ENCODE measurements around the gene LZTFL1. TPM values are rescaled to one million over a fixed set of nuclear protein-coding genes. Genes with fewer than 3 reads are reported as not detected.

Gene LZTFL1
- total RNA-seq, 1 donor from 2014 or later = 40.0 TPM

GRCh38 chr3:45807681-45808540 is 34.0 kb downstream of the LZTFL1 start:
- no peak for DNase-seq (ENCODE audit: low spot score)

DNA sequence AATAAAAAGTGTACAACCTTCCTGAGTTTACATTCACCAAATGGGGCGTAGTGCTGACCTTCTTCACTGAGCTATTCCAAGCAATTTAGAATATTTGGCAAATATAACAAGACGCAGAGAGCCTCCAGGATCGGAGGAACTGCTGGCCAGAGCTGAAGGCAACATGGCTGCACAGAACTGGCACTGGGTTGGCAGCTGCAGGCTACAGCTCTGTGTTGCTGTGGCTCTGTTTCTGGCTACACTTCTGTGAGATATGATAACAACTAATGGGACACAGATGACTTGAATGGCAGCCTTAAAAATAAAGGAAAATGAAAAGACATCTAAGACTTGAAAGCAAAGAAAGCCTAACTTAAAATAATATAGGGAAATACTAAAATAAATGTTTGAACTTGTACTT is 34.8 kb downstream of the LZTFL1 start:
- no peak for DNase-seq (ENCODE audit: low spot score)

DNA sequence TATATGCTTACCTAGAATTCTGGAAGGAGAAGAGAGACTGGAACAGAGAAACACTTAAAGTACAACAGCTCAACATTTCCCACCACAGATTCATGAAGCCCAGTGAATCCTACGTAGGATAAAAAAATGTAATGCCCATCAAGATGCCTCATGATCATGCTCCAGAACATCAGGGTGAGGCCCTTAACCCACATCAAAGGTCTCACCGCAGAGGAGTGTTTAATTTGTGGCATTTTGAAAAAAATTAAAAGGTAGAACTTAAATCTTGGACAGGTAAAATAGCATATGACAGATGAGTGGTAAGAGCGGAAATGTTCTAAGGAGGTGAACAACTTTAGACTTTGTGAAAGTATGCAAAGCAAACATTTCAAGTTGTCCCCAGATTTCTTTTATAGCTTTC is 35.8 kb downstream of the LZTFL1 start:
- no peak for DNase-seq (ENCODE audit: low spot score)

GRCh38 chr3:45803252-45803935 is 38.5 kb downstream of the LZTFL1 start:
- DNase-seq (ENCODE audit: low spot score) = no peak

DNA sequence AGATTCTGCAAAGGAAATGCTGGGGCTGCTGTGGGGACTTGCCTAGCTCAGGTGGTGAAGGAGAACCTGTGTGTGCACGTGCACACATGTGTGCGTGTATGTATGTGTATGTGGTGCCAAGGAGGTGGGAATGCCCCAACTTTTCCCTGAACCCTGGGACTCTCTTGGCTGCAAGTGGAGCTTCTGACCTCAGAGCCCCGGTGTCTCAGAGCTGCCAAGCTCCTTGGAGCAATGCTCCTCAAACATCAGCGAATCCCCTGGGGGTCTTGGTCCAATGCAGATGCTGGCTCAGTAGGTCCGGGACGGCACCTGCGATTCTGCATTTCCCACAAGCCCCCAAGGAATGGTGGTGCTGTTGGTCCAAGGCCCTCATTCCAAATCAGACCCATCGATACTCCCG is 39.8 kb downstream of the LZTFL1 start:
- no peak for DNase-seq (ENCODE audit: low spot score)

DNA sequence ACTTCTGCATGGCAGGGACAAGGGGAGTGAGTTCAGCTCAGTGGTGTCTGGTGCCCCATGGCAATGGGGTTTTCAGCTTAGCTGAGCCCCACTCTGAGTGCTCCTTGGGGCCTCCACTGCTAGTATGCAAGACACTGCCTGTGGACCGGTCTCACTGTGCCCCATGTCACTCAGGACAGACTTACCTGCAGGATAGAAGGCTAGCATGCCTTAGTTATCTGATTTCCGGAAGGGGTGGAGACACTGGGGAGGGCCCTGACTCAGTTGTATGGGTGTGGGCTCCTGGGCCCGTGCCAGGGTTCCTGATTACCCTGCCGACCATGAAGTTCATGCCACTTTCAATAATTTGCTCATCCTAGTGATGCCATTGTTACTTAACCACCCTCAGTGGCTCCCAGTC is 41.3 kb downstream of the LZTFL1 start:
- DNase-seq (ENCODE audit: low spot score) = no peak

DNA sequence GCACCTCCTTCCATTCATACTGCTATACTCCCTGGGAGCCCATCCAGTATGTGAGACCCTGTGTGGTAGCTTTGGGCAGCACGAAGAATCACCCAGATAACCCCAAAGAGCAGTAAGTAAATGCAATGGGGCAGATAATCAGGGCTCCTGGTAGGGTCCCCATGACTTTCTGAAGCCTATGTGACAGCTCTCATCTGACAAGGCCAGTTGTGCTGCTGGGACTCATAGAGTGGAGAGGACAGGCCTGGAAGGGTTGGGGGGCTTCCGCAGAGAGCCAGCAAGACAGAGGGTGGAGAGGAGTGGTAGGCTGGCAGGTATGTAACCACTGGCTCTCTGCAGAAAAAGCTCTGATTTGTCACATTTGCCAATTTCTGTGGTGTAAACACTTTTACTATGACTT is 42.3 kb downstream of the LZTFL1 start:
- no peak for DNase-seq (ENCODE audit: low spot score)

DNA sequence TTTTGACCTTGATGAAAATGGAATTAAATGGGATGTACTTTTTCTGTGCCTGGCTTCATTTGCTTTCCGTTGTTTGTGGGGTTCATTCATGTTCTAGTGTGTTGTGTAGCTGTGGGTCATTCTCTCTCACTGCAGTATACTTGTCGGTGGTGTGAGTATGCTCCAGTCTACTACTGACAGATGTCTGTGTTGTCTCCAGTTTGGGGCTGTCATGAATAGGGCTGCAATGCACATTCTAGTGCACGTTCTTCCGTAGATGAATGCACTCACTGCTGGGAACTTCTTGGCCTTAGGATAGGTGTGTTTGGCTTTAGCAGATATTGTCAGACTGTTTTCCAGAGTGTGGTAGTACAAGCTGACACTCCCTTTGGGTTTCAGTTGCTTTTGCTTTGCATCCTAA is 43.9 kb downstream of the LZTFL1 start:
- no peak for DNase-seq (ENCODE audit: low spot score)

- no peak for DNase-seq (ENCODE audit: low spot score)
Observed at GRCh38 chr3:45796902-45797637, 44.8 kb downstream of the LZTFL1 start.

GRCh38 chr3:45795882-45796765 is 45.8 kb downstream of the LZTFL1 start, which contains the start of gene SLC6A20:
TSS of gene SLC6A20 (minus strand) at chr3:45796536. CDS start at chr3:45796419, 117 bp downstream.
- DNase-seq (ENCODE audit: low spot score) = no peak

DNA sequence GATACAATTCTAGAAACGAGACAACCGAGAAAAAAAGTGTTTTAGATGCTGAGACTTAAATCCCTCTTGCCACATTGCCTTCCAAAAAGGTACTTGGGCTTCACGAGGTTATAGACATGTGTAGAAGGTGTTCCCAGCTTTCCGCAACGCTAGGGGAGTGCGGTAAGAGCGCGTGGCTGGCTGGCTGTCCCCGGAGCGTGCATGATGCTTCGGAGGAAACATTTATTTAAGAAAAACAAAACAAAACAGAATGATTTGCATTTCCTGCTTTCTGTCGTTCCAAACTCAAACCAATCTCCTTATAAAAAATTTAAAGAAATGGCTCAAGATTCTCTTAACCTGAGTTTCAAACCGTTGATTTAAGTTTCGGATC is 46.4 kb downstream of the LZTFL1 start:
- no peak for DNase-seq (ENCODE audit: low spot score)

DNA sequence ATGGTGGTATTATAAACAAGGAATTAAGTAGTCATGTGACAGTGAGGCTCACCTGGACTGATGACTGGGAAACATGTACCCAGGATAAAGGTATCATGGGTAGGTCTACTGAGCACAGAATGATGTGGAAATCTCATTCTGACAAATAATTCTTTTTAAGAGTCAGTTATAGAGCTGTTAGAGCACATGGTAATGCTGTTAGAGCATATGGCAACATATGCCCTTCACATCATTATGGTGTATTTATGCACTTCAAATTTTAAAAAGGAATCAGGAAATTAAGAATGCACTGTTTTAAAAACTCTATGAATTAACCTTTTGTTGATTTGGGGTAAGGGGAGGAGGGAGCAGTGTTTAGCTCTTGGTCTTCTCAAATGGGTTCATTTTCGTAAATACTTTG is 47.3 kb downstream of the LZTFL1 start:
- DNase-seq (ENCODE audit: low spot score) = no peak

DNA sequence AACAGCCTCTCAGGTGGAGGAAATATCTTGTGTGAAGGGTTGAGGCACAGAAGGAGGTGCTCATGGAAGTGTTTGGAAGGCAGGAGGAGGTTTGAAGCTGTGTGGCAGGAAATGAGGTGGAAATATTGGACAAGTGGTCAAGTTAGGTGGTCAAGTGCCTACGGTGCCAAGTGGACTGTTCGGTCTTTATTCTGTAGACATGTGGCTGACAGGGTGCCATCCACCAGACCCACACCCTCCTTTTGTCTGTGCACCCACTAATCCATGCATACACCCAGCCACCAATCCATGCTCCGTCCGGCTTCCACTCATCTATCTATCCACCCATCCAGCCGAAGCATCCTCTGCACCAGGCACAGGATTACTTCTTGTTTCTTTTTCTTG is 47.8 kb downstream of the LZTFL1 start:
- DNase-seq (ENCODE audit: low spot score) = no peak

DNA sequence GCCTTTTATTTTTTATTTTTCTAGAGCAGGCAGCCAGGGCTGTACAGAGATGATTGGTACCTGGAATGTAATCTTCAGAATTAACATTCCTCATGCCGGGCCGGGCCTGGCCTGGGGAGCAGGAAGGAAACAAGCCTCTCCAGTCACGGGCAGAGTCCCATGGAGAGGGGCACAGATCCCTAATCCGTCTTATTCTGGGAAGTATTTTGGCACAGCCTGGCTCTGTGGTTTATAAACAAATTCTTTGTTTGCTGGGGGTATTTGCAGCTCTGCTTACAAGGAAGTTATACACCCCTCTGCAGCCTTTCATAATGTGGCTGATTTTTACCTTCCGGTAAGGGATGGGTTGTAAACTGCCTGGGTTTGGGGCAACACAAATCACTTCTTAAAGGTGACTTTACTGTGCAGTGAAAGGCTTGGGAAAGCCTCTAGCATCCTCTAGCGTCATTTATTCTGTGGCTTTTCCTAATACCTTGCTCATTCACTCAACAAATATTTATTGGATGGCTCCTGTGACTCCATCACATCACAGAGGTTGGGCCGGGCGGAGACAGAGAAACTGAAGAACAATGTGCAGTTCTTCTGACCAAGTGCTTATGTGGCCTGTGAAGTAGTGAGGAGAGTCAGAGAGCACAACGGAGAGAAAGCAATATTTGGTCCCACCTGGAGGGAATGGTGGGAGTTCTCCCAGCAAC is 48.3 kb downstream of the LZTFL1 start:
- no peak for DNase-seq (ENCODE audit: low spot score)

DNA sequence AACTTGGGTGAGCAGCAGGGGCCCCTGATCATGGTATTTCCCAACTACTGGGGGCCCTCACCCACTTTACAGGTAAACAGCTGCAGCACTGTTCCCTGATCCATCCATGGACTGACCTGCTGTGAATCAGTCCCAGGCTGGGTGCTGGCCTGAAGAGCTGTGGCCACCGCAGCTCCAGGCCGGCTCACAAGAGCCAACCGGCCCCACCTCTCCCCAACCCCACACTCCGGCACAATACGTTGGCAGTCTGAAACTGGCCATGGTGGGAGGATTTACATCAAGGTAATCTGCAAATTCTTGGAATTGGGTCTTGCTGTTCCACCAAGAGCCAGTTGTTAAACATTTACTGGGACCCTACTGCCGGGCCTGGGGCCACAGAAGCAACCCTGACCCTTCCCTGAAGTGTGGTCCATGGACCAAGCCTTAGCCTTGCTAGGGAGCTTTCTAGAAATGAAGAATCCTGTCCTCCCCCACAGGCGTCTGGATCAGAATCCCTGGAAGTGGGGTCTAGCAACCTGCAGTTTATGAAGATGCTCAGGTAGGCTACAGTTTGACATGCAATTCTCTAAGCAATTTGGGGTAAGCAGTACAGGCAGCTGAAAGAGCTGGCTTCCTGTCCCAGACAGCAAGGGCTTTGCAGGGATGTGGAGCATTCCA is 49.3 kb downstream of the LZTFL1 start:
- DNase-seq (ENCODE audit: low spot score) = no peak

DNA sequence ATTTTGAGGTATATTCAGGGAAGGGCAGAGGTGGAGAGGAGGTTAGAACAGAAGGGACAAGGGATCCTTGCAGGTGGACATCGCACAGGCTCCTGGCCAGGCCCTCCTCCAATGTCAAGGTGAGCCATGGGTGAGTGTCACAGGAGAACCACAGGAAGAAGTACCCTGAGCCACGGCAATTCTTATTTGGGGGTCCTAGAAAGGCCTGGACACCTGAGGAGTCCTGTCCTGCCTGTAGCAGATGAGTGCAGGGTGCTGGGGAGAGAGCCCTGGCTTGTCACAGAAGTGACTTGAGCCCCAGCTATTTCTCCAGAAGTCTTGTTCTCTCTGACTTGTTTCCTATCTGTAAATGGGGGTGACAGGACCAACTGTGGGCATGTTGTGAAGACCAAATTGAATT is 49.9 kb downstream of the LZTFL1 start:
- DNase-seq (ENCODE audit: low spot score) = no peak

- DNase-seq (ENCODE audit: low spot score) = no peak
Observed at GRCh38 chr3:45790596-45790995, 51.3 kb downstream of the LZTFL1 start.

DNA sequence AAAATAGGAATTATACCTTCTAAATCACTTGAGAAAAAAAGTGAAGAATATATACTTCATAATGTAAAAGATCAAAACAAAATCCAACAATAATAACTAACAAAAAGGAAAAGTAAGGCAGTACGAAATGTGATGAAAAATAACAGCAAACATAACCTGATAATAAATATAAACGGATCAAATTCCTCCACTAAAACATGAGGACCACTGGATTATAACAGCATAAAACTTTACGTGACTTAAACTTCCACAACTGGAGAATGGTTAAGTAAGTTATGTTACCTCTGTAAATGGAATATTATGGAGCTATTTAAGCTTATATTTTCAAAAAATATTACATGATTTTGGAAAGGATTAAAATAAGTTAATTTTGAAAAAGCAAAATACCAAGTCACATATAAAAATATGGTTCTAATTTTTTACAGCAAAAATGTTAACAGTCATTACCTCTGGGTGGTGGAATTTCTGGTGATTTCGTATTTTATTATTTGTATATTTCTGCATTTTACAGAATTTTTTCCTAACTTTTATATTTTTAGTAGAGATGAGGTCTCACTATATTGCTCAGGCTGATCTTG is 52.6 kb downstream of the LZTFL1 start:
- DNase-seq (ENCODE audit: low spot score) = no peak

DNA sequence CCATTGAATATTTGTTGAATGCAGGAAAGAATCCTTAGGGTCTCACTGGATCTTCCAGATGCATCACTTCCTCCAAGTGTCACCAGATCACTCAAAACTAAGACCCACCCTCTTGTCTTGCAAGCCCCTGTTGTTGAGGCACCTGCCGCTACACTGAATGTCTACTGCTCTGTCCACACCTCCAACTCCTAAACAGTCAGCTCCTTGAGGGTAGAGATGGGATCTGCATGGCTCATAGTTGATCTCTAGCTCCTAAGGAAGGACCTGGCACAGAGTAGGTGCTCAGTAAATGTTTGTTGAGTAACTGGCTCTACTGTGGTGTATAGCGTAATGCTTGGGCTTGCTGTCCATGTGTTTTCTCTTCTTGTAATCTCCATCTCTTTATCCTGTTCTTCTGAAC is 54.4 kb downstream of the LZTFL1 start:
- no peak for DNase-seq (ENCODE audit: low spot score)
